Prostate gland (tissue), 2 donors: ENCODE measurements around the gene PDGFRB.

Source experiments
- POLR2AphosphoS5 ChIP-seq: sonication (generic); formaldehyde crosslinking; IDR thresholded peaks from one replicate; pipeline ENCODE4 v1.6.1; 2017; ENCODE audit warnings: antibody characterized with exemption
- TF ChIP-seq, protein P1 (sequence below), 4 experiments: fragments of 200-600 bp in 2 of 4; fragments of 450-650 bp in 2 of 4; sonication (generic) in 2 of 4; IDR thresholded peaks; 1 replicate in 3 of 4; 2 replicates in 1 of 4; pipeline ENCODE4 v1.5.1; 2016 to 2019; ENCODE audit warnings: antibody characterized with exemption in 4 of 4, mild to moderate bottlenecking in 2 of 4, moderate library complexity in 2 of 4

GRCh38 chr5:150189326-150189725, 33.7 kb upstream of the PDGFRB start:
- TF ChIP-seq, protein P1, sequence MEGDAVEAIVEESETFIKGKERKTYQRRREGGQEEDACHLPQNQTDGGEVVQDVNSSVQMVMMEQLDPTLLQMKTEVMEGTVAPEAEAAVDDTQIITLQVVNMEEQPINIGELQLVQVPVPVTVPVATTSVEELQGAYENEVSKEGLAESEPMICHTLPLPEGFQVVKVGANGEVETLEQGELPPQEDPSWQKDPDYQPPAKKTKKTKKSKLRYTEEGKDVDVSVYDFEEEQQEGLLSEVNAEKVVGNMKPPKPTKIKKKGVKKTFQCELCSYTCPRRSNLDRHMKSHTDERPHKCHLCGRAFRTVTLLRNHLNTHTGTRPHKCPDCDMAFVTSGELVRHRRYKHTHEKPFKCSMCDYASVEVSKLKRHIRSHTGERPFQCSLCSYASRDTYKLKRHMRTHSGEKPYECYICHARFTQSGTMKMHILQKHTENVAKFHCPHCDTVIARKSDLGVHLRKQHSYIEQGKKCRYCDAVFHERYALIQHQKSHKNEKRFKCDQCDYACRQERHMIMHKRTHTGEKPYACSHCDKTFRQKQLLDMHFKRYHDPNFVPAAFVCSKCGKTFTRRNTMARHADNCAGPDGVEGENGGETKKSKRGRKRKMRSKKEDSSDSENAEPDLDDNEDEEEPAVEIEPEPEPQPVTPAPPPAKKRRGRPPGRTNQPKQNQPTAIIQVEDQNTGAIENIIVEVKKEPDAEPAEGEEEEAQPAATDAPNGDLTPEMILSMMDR (IDR thresholded peaks at IDR 0.05), result no peak
- TF ChIP-seq POLR2AphosphoS5, result no peak
